HG03095 (cell line): ENCODE data around the gene CCDC197.

Experiments used
- ATAC-seq: cut with Tn5 transposase; IDR thresholded peaks from one replicate; pipeline ENCODE4 v1.9.1; 2021; ENCODE audit warnings: moderate library complexity; ENCODE audit not compliant: unreplicated experiment

The CCDC197 gene

GRCh38 chr14:94040796-94041195, 43.7 kb downstream of the CCDC197 start:
- ATAC-seq: no peak

- no peak for ATAC-seq
These were observed 44.6 kb downstream of the CCDC197 start for GRCh38 chr14:94041551-94042346.

GRCh38 chr14:94042433-94043091, 45.5 kb downstream of the CCDC197 start:
- ATAC-seq: no peak

GRCh38 chr14:94043111-94043755, 46.1 kb downstream of the CCDC197 start:
- ATAC-seq: no peak

GRCh38 chr14:94043756-94044475, 46.8 kb downstream of the CCDC197 start:
- ATAC-seq: no peak

- ATAC-seq: no peak
These were observed 47.5 kb downstream of the CCDC197 start for GRCh38 chr14:94044476-94045091.

GRCh38 chr14:94045101-94045500, 48.0 kb downstream of the CCDC197 start:
- no peak for ATAC-seq

GRCh38 chr14:94045563-94046345, 48.7 kb downstream of the CCDC197 start:
- no peak for ATAC-seq

GRCh38 chr14:94046696-94047250, 49.7 kb downstream of the CCDC197 start:
- ATAC-seq: no peak

- ATAC-seq: no peak
These were observed 50.5 kb downstream of the CCDC197 start for GRCh38 chr14:94047581-94047980.

- ATAC-seq: no peak
These were observed 51.9 kb downstream of the CCDC197 start for GRCh38 chr14:94048691-94049624.

GRCh38 chr14:94049625-94050023, 52.5 kb downstream of the CCDC197 start:
- ATAC-seq: no peak

- no peak for ATAC-seq
These were observed 53.3 kb downstream of the CCDC197 start for GRCh38 chr14:94050231-94050880.

- ATAC-seq: no peak
These were observed 54.0 kb downstream of the CCDC197 start for GRCh38 chr14:94051115-94051514.

GRCh38 chr14:94051779-94052178, 54.7 kb downstream of the CCDC197 start:
- no peak for ATAC-seq

GRCh38 chr14:94052199-94052598, 55.1 kb downstream of the CCDC197 start:
- no peak for ATAC-seq

GRCh38 chr14:94052662-94053061, 55.6 kb downstream of the CCDC197 start:
- no peak for ATAC-seq

GRCh38 chr14:94054401-94054800, 57.3 kb downstream of the CCDC197 start:
- no peak for ATAC-seq
